Fibroblast of lung (primary cell): ENCODE data around the gene PDE1A.

ENCODE experiments used
- CTCF ChIP-seq, 2 donors: IDR thresholded peaks in 1 of 2; conservative IDR thresholded peaks in 1 of 2; 1 replicate in 1 of 2; 2 replicates in 1 of 2; pipeline ENCODE4 v1.5.1; 2011 to 2012; ENCODE audit warnings: low read length in 2 of 2, control low read depth in 1 of 2, inconsistent platforms in 1 of 2, low read depth in 1 of 2, mild to moderate bottlenecking in 1 of 2
- EZH2 ChIP-seq: IDR thresholded peaks from 2 replicates; pipeline ENCODE4 v1.5.1; 2012; ENCODE audit warnings: low read length, control low read depth, mild to moderate bottlenecking; ENCODE audit errors: missing control alignments

DNA sequence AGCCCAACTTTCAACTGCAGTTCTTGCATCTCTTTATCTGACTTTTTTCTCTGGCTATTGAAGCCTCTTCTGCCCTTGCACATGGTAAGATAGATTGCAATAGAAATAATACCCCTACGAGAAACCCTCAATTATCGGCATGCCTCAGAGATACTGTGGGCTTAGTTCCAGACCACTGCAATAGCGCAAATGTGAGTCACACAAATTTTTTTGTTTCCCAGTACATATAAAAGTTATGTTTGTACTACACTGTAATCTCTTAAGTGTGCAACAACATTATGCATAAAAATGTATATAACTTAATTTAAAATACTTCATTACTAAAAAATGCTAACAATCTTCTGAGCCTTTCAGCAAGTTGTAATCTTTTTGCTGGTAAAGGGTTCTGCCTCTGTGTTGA lies 124.7 kb downstream of the PDE1A start:
- TF ChIP-seq EZH2 (no peak), CTCF (conservative IDR thresholded peaks at IDR 0.05 in 1 of 2, IDR thresholded peaks at IDR 0.05 in 1 of 2; ENCODE audit: low read depth in 1 of 2, low read length in 2 of 2) (no peak)
